HEK293T (cell line): Measurements from ENCODE around the gene FTHL17.

Source experiments
- ARNT ChIP-seq: fragments of 450-650 bp; IDR thresholded peaks from 2 replicates; pipeline ENCODE4 v1.6.1; 2017; ENCODE audit warnings: mild to moderate bottlenecking
- ELF4 ChIP-seq: fragments of 450-650 bp; IDR thresholded peaks from 2 replicates; pipeline ENCODE4 v1.6.1; 2017; ENCODE audit warnings: antibody characterized with exemption
- FOXA1 ChIP-seq: fragments of 450-650 bp; IDR thresholded peaks from 2 replicates; pipeline ENCODE4 v1.6.1; 2016; ENCODE audit warnings: mild to moderate bottlenecking
- FOXK2 ChIP-seq: fragments of 450-650 bp; IDR thresholded peaks from 2 replicates; pipeline ENCODE4 v1.6.1; 2016; ENCODE audit warnings: mild to moderate bottlenecking
- FOXM1 ChIP-seq: fragments of 450-650 bp; IDR thresholded peaks from 2 replicates; pipeline ENCODE4 v1.6.1; 2017; ENCODE audit warnings: mild to moderate bottlenecking, borderline replicate concordance
- HDGF ChIP-seq: fragments of 450-650 bp; IDR thresholded peaks from 2 replicates; pipeline ENCODE4 v1.6.1; 2017; ENCODE audit warnings: antibody characterized with exemption, borderline replicate concordance
- SP1 ChIP-seq: fragments of 450-650 bp; IDR thresholded peaks from 2 replicates; pipeline ENCODE4 v1.6.1; 2017
- TARDBP ChIP-seq: fragments of 450-650 bp; IDR thresholded peaks from 2 replicates; pipeline ENCODE4 v1.6.1; 2016
- ZNF384 ChIP-seq: fragments of 450-650 bp; IDR thresholded peaks from 2 replicates; pipeline ENCODE4 v1.6.1; 2016
- TF ChIP-seq, protein P1 (sequence below): fragments of 450-650 bp; IDR thresholded peaks from 2 replicates; pipeline ENCODE4 v1.6.1; 2016

- TF ChIP-seq FOXK2 (no peak), SP1 (no peak), TARDBP (no peak), ZNF384 (no peak), FOXM1 (no peak), ARNT (no peak), ELF4 (no peak), FOXA1 (no peak), HDGF (no peak)
- TF ChIP-seq, protein P1, sequence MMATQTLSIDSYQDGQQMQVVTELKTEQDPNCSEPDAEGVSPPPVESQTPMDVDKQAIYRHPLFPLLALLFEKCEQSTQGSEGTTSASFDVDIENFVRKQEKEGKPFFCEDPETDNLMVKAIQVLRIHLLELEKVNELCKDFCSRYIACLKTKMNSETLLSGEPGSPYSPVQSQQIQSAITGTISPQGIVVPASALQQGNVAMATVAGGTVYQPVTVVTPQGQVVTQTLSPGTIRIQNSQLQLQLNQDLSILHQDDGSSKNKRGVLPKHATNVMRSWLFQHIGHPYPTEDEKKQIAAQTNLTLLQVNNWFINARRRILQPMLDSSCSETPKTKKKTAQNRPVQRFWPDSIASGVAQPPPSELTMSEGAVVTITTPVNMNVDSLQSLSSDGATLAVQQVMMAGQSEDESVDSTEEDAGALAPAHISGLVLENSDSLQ: no peak
Observed at GRCh38 chrX:31024866-31025265, 47.0 kb downstream of the FTHL17 start.
